HCT116 (cell line): ENCODE results near the gene CEP20. TPM values are rescaled to one million over a fixed set of nuclear protein-coding genes. Genes with fewer than 3 reads are reported as not detected.
A peak's percentile ranks its signal among the peaks of the same experiment; 100 is the strongest.

Source experiments
- ATAC-seq: fragments of 200-7000 bp; cut with Tn5 transposase; 2 replicates; pipeline ENCODE4 v1.9.1; 2020; ENCODE audit warnings: mild to moderate bottlenecking, moderate library complexity
- BruUV-seq: library from RNA; stranded (reverse); fragments of 400-500 nt; replicated peaks from 2 replicates; lab custom pipeline; 2021; lab: Mats Ljungman, UMichigan
- CTCF ChIA-PET: fragments of 300-600 bp; sonication (Branson Sonifier 250); formaldehyde crosslinking; loops from one replicate; lab custom pipeline; 2021; ENCODE audit warnings: antibody characterized with exemption; lab: Charles Lee
- POLR2A ChIA-PET: fragments of 300-600, 350-600 bp; sonication (Branson Sonifier 250); formaldehyde crosslinking; loops from one replicate; lab custom pipeline; 2021; ENCODE audit warnings: antibody characterized with exemption; lab: Charles Lee
- RAD21 ChIA-PET, 2 experiments: fragments of 300-600 bp; sonication (Branson Sonifier 250); formaldehyde crosslinking; loops; one replicate each; lab custom pipeline; 2023; ENCODE audit warnings: low total read pairs in 2 of 2; ENCODE audit not compliant: uncharacterized antibody in 2 of 2, unreplicated experiment in 2 of 2, low non-redundant PET in 1 of 2; lab: Charles Lee
- DNase-seq: peaks from one replicate; pipeline ENCODE4 v3.0.0-alpha.2; 2010; ENCODE audit warnings: low read depth, low spot score
- H2AFZ ChIP-seq: fragments of 200-600 bp; shearing (Covaris generic), sonication (generic); 2 replicates; pipeline ENCODE4 v1.6.1; 2017; ENCODE audit warnings: low read depth, mixed run types, mixed read lengths, antibody characterized with exemption, low read length; ENCODE audit not compliant: poor library complexity, severe bottlenecking
- H3K27ac ChIP-seq: 2 replicates; pipeline ENCODE4 v1.5.1; 2012; ENCODE audit warnings: low read depth, low read length
- H3K27me3 ChIP-seq: fragments of 200-600 bp; sonication (generic); 2 replicates; pipeline ENCODE4 v1.6.1; 2016; ENCODE audit warnings: mixed run types, low read length, mixed read lengths; ENCODE audit not compliant: insufficient read depth
- H3K36me3 ChIP-seq, 2 experiments: fragments of 200-500 bp in 1 of 2; fragments of 200-600 bp in 1 of 2; sonication (Bioruptor generic) in 1 of 2; sonication (generic) in 1 of 2; 2 replicates each; pipeline versions ENCODE4 v1.5.1 to v1.6.1; 2014 to 2016; ENCODE audit warnings: low read length in 2 of 2, inconsistent platforms in 1 of 2, mixed read lengths in 1 of 2, mixed run types in 1 of 2; ENCODE audit not compliant: insufficient read depth in 2 of 2, control insufficient read depth in 1 of 2
- H3K4me1 ChIP-seq, 2 experiments: fragments of 200-600 bp in 1 of 2; sonication (generic) in 1 of 2; 2 replicates each; pipeline versions ENCODE4 v1.5.1 to v1.6.1; 2012 to 2017; ENCODE audit warnings: low read length in 2 of 2, inconsistent platforms in 1 of 2, mild to moderate bottlenecking in 1 of 2, mixed read lengths in 1 of 2, mixed run types in 1 of 2, moderate library complexity in 1 of 2; ENCODE audit not compliant: insufficient read depth in 2 of 2, control insufficient read depth in 1 of 2
- H3K4me2 ChIP-seq: fragments of 200-600 bp; sonication (generic); 2 replicates; pipeline ENCODE4 v1.6.1; 2017; ENCODE audit warnings: mixed run types, low read length, mixed read lengths
- H3K4me3 ChIP-seq, 2 experiments: fragments of 200-600 bp in 1 of 2; sonication (generic) in 1 of 2; replicated peaks in 1 of 2; 2 replicates each; pipeline ENCODE4 v1.5.1; 2011 to 2016; ENCODE audit warnings: low read length in 2 of 2, control low read depth in 1 of 2, low read depth in 1 of 2, mild to moderate bottlenecking in 1 of 2, mixed read lengths in 1 of 2, mixed run types in 1 of 2
- H3K79me2 ChIP-seq: fragments of 200-600 bp; sonication (generic); 2 replicates; pipeline ENCODE4 v1.6.1; 2017; ENCODE audit warnings: mild to moderate bottlenecking, mixed run types, low read length, moderate library complexity, mixed read lengths; ENCODE audit not compliant: insufficient read depth
- H3K9ac ChIP-seq: fragments of 200-600 bp; sonication (generic); 2 replicates; pipeline ENCODE4 v1.6.1; 2016; ENCODE audit warnings: low read length, mixed read lengths
- H3K9me2 ChIP-seq: fragments of 200-600 bp; sonication (generic), shearing (Covaris generic); 2 replicates; pipeline ENCODE4 v1.6.1; 2017; ENCODE audit warnings: mixed run types, mild to moderate bottlenecking, moderate library complexity; ENCODE audit not compliant: insufficient read depth
- H3K9me3 ChIP-seq, 2 experiments: fragments of 200-500 bp in 1 of 2; fragments of 200-600 bp in 1 of 2; sonication (Bioruptor generic) in 1 of 2; sonication (generic) in 1 of 2; 2 replicates each; pipeline ENCODE4 v1.6.1; 2014 to 2017; ENCODE audit warnings: low read length in 2 of 2, mixed read lengths in 2 of 2, inconsistent platforms in 1 of 2, low read depth in 1 of 2, mild to moderate bottlenecking in 1 of 2, mixed run types in 1 of 2, moderate library complexity in 1 of 2; ENCODE audit not compliant: control insufficient read depth in 1 of 2, insufficient read depth in 1 of 2
- H4K20me1 ChIP-seq: fragments of 200-600 bp; sonication (generic), shearing (Covaris generic); 2 replicates; pipeline ENCODE4 v1.6.1; 2017; ENCODE audit warnings: mixed run types, mild to moderate bottlenecking, moderate library complexity; ENCODE audit not compliant: insufficient read depth
- CBX3 ChIP-seq: IDR thresholded peaks from 2 replicates; pipeline ENCODE4 v1.6.1; 2012; ENCODE audit warnings: low read depth
- CEBPB ChIP-seq: IDR thresholded peaks from 2 replicates; pipeline ENCODE4 v1.6.1; 2012; ENCODE audit warnings: low read depth
- EGR1 ChIP-seq: IDR thresholded peaks from 2 replicates; pipeline ENCODE4 v1.6.1; 2012; ENCODE audit warnings: low read depth
- EZH2phosphoT487 ChIP-seq: fragments of 200-600 bp; IDR thresholded peaks from 2 replicates; pipeline ENCODE4 v1.6.1; 2018; ENCODE audit warnings: antibody characterized with exemption, borderline replicate concordance
- FOSL1 ChIP-seq: IDR thresholded peaks from 2 replicates; pipeline ENCODE4 v1.6.1; 2012; ENCODE audit warnings: low read depth
- MAX ChIP-seq: IDR thresholded peaks from 2 replicates; pipeline ENCODE4 v1.6.1; 2012
- POLR2A ChIP-seq: IDR thresholded peaks from 2 replicates; pipeline ENCODE4 v1.7.0; 2011; ENCODE audit warnings: borderline replicate concordance; ENCODE audit not compliant: insufficient read depth, insufficient read length; ENCODE audit errors: extremely low read depth
- RAD21 ChIP-seq: IDR thresholded peaks from 2 replicates; pipeline ENCODE4 v1.6.1; 2012; ENCODE audit warnings: low read depth, mild to moderate bottlenecking
- SIN3A ChIP-seq: IDR thresholded peaks from 2 replicates; pipeline ENCODE4 v1.6.1; 2012; ENCODE audit warnings: low read depth
- SP1 ChIP-seq: IDR thresholded peaks from 2 replicates; pipeline ENCODE4 v1.6.1; 2012; ENCODE audit warnings: low read depth
- SRF ChIP-seq: IDR thresholded peaks from 2 replicates; pipeline ENCODE4 v1.6.1; 2012; ENCODE audit warnings: low read depth
- ZFX ChIP-seq: fragments of 450-650 bp; IDR thresholded peaks from 2 replicates; pipeline ENCODE4 v1.6.1; 2017
- intact Hi-C: fragments of 100-400 bp; cut with micrococcal nuclease; formaldehyde crosslinking; loops from 2 replicates; pipeline ENCODE4 v1.10.0; 2022
- total RNA-seq: library from RNA; stranded (reverse); gene quantifications from one replicate; pipeline ENCODE4 v1.2.1, GENCODE V29; 2021; ENCODE audit not compliant: unreplicated experiment
- TF ChIP-seq, protein P1 (sequence below): IDR thresholded peaks from 2 replicates; pipeline ENCODE4 v1.6.1; 2012; ENCODE audit warnings: low read depth
- TF ChIP-seq, protein P2 (sequence below): IDR thresholded peaks from 2 replicates; pipeline ENCODE4 v1.6.1; 2012

Gene CEP20
- total RNA-seq, 1 experiment from 2014 or later: 67.7 TPM

DNA sequence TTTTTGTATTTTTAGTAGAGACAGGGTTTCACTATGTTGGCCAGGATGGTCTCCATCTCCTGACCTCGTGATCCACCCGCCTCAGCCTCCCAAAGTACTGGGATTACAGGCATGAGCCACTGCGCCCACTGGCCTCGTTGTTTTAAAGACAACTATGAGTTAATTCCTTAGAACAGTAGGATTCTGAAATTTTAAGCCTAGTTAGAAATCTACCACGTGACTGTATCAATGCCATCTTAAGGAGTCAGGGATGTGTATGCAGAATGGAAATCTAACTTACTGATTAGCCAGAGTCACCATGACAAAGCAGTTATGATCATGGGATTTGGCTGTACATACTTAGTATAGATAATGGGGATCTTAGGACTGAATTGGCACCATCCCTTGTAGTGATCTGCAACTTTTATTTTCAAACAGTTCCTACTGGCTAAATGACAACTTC lies 2.8 kb downstream of the CEP20 start:
- ChIA-PET CTCF (no interaction called here), POLR2A (no interaction called here), RAD21 (no interaction called here)
- H3K4me1 ChIP-seq: peaks cover 9 to 22% of the 10 kb centered on the region in 2 experiments; a peak in 3 of 4 replicates
- no peak overlapping the region for H3K4me3 ChIP-seq
- no peak overlapping the region for H3K27ac ChIP-seq
- ATAC-seq (no peak), DNase-seq (no peak)
- H4K20me1 ChIP-seq: no peaks in the 10 kb centered on the region
- no TSS peak for BruUV-seq
- peaks cover 74% of the 10 kb centered on the region for H3K79me2 ChIP-seq
- TF ChIP-seq FOSL1: no peak
- TF ChIP-seq SRF: no peak
- TF ChIP-seq, protein P1, sequence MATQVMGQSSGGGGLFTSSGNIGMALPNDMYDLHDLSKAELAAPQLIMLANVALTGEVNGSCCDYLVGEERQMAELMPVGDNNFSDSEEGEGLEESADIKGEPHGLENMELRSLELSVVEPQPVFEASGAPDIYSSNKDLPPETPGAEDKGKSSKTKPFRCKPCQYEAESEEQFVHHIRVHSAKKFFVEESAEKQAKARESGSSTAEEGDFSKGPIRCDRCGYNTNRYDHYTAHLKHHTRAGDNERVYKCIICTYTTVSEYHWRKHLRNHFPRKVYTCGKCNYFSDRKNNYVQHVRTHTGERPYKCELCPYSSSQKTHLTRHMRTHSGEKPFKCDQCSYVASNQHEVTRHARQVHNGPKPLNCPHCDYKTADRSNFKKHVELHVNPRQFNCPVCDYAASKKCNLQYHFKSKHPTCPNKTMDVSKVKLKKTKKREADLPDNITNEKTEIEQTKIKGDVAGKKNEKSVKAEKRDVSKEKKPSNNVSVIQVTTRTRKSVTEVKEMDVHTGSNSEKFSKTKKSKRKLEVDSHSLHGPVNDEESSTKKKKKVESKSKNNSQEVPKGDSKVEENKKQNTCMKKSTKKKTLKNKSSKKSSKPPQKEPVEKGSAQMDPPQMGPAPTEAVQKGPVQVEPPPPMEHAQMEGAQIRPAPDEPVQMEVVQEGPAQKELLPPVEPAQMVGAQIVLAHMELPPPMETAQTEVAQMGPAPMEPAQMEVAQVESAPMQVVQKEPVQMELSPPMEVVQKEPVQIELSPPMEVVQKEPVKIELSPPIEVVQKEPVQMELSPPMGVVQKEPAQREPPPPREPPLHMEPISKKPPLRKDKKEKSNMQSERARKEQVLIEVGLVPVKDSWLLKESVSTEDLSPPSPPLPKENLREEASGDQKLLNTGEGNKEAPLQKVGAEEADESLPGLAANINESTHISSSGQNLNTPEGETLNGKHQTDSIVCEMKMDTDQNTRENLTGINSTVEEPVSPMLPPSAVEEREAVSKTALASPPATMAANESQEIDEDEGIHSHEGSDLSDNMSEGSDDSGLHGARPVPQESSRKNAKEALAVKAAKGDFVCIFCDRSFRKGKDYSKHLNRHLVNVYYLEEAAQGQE: no peak
- no peak for TF ChIP-seq RAD21
- no peak for TF ChIP-seq POLR2A
- no peak for TF ChIP-seq ZFX
- no peak for TF ChIP-seq EGR1
- TF ChIP-seq CBX3: no peak
- no peak for TF ChIP-seq SIN3A
- TF ChIP-seq, protein P2, sequence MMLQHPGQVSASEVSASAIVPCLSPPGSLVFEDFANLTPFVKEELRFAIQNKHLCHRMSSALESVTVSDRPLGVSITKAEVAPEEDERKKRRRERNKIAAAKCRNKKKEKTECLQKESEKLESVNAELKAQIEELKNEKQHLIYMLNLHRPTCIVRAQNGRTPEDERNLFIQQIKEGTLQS: no peak
- no peak for TF ChIP-seq MAX
- TF ChIP-seq SP1: no peak
- TF ChIP-seq CEBPB: no peak
- no peak for TF ChIP-seq EZH2phosphoT487
- H3K27me3 ChIP-seq: no peaks in the 10 kb centered on the region
- no peak overlapping the region for H3K9ac ChIP-seq
- H2AFZ ChIP-seq: no peak overlapping the region
- H3K36me3 ChIP-seq: peaks cover 12 to 13% of the 10 kb centered on the region in 2 experiments; a peak in 3 of 4 replicates
- no peaks in the 10 kb centered on the region for H3K9me2 ChIP-seq
- H3K9me3 ChIP-seq: no peaks in the 10 kb centered on the region
- peak overlapping the region; percentile 1; the same call in 1 of the 2 replicates for H3K4me2 ChIP-seq
- intact Hi-C loops: loop anchor here (5.0 kb wide), 1 partner anchor 137 kb away; no protein-coding TSS in a partner anchor
